GM18502 (cell line): ENCODE results near the gene CREB3L1.

Source experiments
- ATAC-seq: cut with Tn5 transposase; IDR thresholded peaks from one replicate; pipeline ENCODE4 v1.9.1; 2021; ENCODE audit warnings: mild to moderate bottlenecking; ENCODE audit not compliant: unreplicated experiment, poor library complexity

Gene CREB3L1

DNA sequence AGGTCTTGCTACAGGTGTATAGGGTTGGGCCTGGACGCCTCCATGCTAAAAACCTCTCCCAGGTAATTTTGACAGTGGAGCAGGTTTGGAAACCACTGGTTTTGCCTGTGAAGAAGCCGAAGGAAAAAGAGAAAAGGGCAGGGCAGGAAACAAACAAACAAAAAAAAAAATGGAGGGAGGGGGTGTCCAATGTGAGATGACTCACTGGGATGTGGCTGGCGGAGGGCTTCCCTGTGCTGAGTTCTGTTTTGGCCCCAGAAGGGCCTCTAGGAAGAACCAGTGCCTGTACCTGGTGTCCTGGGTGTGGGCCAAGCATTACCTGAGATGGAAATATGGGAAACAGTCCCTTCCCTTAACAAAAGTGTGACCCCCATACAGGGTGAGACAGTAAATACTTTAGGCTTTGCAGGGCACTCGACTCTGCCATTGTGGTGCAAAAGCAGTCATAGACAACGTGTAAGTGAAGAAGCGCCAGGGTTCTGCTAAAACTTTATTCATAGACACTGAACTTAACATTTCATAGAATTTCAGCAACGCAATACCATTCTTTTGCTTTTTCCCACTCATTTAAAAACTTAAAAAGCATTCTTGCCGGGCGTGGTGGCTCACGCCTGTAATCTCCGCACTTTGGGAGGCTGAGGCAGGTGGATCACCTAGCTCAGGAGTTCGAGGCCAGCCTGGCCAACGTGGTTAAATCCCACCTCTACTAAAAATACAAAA lies 60.3 kb downstream of the CREB3L1 start:
- ATAC-seq: no peak

DNA sequence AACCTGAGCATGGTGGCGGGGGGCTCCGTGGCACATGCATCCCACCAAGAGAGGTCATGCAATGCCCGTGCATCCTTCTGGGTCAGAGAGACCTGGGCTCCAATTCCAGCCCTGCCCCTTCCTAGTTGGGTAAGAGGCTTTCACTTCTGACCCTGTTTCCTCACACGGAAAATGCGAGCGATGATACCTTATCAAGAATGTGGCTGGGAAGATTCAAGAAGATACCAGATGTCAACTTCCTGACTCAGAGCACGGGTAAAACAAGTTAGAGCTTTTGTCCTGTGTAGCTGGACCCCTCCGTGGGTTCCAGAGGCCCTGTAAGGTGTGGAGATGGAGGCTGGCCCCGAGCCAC lies 61.1 kb downstream of the CREB3L1 start:
- no peak for ATAC-seq

DNA sequence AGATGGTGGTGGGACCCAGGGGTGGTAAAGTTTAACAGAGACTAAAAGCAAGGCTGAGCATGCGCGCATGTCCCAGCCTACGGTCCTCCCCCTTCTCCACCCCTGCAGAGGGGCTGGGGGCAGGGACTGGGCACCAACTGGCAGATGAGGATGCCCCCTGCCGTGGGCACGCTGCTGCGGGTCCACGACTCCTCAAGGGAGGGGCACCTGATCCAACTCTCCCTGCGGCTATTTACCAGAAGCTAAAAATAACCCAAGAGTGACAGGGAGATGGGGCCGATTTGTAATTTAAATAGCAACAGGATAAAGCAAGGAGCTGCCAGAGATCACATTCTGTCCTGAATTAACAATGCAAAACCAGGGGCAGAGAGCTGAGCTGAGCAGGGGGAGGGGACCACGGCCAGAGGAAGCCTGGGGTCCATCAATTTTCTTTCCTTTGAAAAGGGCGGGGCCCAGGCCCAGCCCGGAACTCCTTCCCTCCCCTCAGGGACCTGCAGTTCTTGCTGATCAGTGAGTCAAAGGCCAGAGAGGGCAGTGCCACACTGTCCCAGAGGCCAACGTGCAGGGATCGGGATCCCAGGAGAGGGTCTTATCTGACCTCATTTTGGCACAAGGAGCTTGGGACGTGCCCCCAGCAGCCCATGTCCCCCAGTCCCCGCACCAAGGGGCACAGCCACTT lies 61.7 kb downstream of the CREB3L1 start:
- no peak for ATAC-seq

DNA sequence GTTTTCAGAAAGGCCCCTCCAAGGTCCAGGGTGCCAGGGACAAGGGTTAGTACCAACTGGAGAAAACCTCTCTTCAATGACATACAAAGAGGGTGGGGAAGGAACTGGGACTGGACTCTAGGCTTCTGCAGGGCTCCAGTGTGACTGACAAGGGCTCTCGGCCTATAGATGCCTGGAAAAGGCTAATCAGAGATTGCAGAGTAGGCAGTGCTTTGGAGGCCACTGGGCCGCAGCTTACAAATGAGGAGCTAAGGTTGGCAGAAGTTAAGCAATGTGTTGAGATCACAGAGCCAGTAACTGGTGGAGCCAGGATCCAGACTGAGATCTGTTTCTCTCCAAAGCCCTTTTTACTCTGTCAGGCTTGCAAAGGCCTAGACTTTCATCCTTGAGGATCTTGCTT lies 62.4 kb downstream of the CREB3L1 start:
- ATAC-seq: no peak

DNA sequence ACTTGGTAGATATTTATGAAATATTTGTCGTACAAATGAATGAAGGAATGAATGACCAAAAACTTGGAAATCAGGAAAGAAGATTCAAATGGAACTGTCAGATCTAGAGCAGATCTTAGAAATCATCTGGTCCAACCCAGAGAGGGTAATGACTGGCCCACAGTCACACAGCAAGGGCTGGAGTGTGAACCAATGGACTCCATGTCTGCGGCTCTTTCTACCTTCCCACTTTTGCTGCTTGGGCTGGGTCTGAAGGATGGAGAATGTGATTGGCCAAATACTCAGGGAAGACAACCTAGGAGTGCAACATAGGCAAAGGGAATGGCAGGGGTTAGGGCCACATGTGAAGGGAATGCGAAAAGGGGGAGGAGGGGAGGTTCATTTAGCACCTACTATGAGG lies 64.0 kb downstream of the CREB3L1 start:
- no peak for ATAC-seq

DNA sequence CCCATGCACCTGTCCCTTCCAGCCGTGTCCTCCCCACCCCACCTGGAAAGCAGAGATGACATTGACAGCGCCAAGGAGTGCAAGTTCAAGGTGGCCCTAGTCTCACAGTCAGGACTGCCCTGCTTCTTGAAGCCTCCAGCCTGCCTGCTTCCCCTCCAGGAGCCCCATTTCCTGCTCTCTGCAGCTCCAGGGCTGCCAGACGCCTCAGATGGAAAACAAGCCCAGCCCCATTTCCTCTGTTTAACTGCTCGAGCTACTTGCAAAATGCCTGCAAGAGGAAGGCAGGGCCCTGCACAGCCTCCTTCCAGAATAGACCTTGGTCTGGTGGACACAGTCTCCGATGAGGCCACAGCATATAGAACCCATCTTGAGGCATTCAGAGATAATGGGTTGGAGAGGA lies 64.8 kb downstream of the CREB3L1 start:
- no peak for ATAC-seq

DNA sequence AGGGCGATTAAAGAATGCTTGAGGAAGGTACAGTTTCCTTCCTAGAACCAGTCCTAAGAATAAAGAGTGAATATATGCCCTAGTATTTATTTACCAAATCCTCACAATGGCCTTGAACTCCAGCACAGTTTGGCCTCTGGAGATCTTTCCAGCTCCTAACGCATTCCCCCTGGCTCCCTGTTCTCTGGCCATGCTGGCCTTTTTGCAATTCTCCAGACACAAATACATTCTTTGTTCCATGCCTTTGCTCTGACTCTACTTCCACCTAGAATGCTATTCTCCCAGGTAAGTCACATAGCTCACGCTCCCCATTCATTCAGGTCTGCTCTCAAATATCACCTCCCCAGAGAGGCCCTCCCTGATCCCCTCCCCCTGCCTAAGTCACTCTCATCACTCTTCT lies 66.1 kb downstream of the CREB3L1 start:
- ATAC-seq: no peak

DNA sequence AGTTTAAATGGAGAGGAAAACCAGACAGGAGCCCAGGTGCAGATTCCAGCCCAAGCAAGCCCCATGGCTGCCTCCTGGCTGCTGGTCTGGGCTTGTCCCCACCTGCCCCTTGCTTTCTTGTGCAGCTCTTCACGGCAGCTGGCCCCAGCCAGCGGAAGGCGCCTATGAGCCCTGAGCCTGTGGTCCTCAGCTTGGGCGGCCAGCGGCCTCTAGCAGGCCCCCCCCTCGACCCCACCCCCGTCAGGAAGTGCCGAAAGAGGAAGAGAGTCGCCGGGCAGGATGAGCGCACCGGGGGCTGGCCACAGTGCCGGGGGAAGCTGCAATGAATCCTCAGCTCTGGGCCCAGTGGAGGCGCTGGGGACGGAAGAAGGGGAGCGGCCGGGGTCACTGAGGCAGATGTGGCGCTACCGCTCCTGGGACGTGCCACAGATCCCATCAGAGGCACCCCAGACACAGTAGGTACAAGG lies 67.7 kb downstream of the CREB3L1 start:
- no peak for ATAC-seq

DNA sequence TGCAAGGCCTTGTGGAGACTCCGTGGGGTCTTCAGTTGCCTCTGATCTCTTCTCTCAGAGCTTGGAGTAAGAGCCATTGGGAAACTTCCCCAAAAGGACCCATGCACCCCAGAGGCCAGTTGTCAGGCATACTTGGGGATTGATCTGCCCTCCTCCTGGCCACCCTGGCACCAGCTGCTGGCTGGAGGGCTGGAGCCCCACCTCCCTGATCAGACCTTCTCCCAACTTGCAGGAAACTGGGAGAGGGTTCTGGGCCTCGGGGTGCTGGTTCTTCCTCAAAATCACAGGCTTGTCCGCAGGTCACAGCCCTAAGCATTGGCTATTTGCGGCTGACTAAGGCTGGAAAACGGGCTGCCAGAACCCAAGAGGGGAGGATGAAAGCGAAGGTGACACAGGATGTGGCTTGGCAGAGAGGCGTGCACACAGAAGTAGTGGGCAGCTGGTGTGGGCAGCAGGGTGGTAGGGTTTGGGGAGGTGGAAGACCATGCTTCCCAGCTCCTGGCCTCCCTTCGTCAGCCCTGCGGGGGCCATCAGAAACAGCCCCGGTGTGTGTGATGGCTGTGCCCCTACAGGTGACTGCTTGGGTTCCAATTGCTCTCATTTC lies 68.5 kb downstream of the CREB3L1 start:
- ATAC-seq: no peak

DNA sequence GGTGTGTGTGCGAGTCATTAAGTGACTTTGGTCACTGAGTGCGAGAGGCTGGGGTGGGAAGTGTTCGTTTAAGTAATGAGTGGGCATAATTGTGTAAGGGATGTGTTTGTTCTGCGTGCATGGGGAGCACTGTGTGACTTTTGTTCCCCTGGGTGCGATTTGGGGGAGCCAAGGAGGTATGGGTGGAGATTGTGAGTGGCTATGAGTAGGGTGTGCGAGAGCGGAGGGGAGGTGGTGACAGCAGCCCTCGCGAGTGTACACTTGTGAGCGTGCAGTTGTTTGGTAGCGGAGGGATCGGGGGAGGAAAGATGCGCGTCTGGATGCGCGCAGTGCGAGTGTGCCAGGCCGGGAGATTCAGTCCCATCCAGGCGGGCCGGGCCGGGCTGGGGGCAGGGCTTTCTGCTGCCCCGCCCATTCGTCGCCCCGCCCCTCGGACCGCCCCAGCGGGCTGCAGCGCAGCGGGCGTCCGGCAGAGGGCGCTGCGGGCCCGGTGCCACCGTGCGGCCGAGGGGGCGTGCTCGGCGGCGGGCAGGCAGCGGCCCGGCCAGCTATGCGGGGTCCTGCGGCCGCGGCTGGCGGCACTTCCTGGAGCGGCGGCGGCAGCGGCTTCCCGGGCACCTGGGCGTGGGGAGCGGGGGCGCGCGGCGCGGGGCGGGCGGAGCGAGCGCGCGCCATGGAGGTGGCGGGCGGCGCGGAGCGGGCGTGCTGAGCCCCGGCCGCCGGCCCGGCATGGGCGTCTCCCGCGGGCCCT lies 69.6 kb downstream of the CREB3L1 start, which contains the start of gene DGKZ:
TSS of gene DGKZ (plus strand) at position 578 of the 751 bp plus-strand sequence. CDS start 197 bp downstream, outside the sequence.
- ATAC-seq: peak; percentile 63

DNA sequence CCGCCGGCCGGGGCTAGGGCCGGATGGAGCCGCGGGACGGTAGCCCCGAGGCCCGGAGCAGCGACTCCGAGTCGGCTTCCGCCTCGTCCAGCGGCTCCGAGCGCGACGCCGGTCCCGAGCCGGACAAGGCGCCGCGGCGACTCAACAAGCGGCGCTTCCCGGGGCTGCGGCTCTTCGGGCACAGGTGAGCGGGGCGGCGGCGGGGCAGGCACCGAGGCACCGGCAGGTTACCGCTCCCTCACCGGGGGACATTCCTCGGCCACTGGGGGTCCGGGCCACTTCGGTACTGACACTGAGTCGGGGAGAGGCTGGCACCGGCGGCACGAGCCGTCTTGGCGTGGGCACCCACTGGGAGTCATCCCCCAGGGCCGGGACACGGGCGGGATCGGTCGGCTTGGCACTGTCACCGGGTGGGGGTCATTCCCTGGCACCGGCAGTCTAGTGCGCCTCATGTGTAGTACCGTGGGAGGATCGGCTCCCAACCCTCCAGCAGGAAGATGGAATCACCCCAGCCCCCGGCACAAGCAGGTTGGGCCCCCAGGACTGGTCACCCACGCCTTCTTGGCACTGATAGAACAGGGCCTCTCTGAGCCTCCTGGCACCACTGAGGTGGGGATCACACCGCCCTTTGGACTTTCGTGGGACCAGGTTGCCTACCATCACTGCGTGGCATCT lies 70.3 kb downstream of the CREB3L1 start:
- no peak for ATAC-seq

DNA sequence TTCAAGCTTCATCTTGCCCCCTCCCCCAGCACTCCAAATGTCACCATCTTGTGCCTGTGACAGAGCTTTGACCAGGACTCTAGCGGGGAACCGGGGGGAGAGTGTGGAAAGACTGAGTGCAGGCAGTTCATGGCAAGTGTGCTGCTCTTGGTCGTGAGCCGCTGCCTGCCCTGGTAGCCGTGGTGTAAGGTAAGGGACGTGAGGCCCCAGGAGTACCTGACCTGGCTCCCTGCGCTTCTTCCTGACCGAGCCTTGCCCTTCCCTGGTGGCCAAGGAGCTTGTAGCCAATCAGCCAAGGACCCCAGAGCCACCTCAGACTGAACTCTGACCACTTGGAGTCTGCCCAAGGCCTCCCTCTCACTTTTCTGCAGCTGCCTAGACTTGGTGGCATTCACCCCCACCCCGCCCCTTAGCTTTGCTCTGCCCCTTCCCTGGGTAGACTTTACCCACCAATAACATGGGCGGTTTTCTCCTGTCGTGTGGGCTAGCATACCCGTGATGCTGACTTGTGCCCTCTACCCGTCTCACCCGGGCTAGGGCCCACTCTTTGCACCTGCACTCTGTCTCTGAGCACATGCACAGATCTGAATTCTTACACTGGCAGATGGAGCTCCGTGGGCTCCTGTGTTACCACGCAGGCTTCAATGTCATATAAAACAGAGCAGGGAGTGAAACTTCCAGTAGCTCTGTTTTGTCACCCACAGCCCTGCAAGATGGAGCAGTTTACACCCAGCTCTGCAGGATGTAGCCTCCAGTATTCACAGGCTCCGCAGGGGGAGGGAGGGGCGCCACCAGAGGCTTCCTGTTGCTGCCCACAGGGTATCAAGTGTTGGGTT lies 71.3 kb downstream of the CREB3L1 start:
- ATAC-seq: no peak

DNA sequence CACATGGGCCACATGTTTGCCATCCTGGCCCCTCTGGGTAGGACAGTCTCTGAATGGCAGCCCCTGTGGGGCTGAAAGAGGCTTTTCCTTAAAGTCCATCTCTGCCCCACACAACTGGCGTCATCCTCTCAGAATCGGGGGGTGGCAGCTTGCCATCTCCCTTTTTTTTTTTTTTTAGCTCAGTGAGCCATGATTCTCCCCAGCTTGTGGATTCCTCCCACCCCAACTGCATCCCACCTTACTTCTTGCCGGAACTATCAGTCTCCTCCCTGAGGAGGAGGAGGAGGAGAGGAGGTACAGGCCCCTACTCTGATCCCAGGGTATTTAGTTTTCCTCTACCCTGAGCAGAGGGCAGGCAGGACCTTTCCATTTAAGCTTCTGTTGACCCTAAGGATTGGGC lies 73.2 kb downstream of the CREB3L1 start:
- no peak for ATAC-seq

DNA sequence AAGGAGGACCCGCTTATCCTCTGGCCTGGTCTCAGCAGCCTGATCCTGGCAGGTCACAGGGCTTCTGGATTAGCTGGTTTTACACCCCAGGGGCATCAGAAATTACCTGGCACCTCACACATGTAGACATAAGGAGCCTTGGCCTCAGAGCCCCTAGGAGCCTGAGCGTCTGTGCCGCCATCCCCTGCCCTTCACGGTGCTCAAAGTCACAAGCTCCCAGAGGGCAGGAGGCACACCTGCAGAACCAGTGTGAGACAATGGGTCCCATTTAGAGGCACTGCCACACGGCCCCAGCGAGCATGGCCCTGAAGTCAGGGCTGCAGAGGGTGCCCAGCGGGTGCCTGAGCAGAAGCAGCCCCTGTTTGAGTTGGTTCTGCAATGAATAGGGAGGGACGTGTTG lies 73.7 kb downstream of the CREB3L1 start:
- no peak for ATAC-seq

DNA sequence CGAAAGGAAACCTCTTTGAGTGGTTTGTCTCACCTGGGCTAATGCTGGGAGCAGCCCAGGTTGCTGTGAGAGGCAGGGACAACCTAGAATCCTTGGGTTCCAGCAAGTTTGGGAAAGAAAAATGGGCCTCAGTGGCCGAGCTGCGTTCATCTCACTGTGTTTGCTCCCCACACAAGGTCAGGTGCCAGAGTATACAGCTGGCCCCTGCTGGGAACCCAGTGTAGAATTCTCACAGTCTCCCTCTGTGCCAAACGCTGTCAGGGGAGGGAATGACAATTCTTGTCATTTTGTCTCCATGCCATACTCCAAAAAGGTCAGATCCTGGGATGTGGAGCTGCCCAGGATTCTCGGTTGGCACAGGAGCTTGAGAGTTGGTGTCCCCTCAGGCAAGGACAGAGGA lies 74.1 kb downstream of the CREB3L1 start:
- no peak for ATAC-seq

DNA sequence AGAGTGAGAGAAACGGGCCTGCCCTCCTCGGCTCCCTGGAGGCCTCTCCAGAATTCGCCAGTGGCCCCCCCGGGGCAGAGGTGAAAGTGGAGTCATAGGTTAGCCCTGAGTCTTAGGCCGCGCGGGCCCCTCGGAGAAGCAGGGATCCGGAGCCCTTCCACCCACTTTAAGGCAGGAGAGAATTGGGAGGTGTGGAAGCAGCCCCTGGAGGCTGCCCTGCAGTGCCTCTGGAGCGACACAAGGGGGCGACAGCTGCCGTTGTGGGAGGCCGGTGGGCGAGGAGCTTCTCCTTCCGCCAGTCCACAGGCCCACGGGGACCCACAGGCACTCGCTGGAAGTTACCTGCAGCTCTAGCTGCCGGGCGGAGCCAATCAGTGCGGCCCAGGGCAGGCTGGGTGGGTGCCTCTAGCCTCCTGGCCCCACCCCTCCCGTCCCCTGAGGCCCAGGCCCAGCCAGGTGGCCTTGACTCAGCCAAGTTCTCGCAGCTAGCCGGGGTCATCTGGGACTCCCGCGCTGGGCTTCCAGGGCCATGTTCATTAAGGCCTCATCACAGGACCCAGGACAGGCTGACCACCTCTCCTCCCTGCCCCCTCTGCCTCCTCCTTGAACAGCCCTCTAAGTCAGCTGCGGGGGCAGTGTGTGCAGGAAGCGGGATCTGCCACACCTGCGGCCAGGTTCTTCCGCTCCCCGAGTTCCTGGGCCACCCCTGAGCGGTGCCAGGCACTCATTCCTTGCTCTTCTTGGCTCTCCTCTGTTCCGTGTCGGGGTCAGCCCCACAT lies 74.8 kb downstream of the CREB3L1 start:
- no peak for ATAC-seq

DNA sequence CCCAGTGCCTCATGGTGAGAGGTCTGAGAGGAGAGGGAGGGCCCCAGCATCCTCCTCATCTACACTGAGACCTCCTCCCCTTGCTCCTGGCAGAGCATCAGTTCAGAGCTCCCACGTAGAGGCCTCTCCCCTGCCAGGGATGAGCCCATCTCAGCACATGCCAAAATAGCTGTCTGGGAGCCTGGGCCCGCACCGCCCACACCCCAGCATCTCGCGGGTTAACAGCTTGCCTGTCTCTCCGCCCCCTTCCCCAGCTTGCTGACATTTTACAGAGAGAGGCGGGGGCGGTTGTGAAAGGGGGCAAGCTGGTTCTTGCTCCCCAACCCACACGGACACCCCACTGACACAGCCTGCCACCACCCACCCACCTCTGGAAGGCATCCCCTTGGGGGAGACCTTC lies 76.2 kb downstream of the CREB3L1 start:
- no peak for ATAC-seq

DNA sequence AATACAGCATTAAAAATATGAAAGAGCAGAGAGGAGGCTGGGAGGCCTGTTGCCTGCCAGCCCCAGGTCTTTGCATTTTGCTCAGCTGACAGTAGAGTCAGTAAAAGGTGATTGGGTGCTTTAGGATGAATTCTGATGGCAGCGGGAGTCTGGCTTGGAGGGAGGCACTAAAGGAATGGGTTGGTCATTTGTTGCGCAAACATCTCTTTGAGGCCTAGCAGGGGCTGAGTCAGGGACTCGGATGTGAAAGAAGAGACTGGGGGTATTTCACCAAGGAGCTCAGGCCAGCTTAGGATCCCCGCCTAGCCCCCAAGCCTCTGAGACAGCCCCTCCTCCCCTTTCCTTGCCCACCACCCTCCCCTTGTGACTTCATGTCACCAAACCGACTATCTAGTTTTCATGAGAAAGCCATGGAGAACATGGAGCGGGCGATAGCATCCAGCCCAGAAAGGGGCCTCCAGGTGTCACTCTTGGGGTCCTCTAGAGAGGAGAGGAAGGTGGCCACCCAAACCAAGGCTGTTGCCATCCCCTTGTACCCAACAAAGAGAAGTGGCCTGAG lies 79.5 kb downstream of the CREB3L1 start:
- ATAC-seq: no peak
